ENCODE data around the gene DSN1. TPM values are rescaled to one million over a fixed set of nuclear protein-coding genes. Genes with fewer than 3 reads are reported as not detected.

DSN1 gene
- total RNA-seq, 1 donor from 2014 or later = 35.9 TPM

Other genes starting within 250 kb of the DSN1 start
- gene MYL9, start 232.2 kb downstream of the DSN1 start, total RNA-seq = 2.2 and 2.5 TPM in 2 replicates
- gene TGIF2, start 200.2 kb downstream of the DSN1 start, total RNA-seq = 30.5 and 33.0 TPM in 2 replicates
- 107 and 112 TPM in 2 replicates for gene RAB5IF, start 168.0 kb downstream of the DSN1 start, total RNA-seq
- gene SLA2, start 127.6 kb downstream of the DSN1 start, total RNA-seq = 68.9 and 72.1 TPM in 2 replicates
- gene NDRG3, start 27.7 kb downstream of the DSN1 start, total RNA-seq = 30.0 and 33.2 TPM in 2 replicates
- not detected in 2 replicates for gene TLDC2, start 102.4 kb upstream of the DSN1 start, total RNA-seq
- 338 and 368 TPM in 2 replicates for gene SAMHD1, start 177.9 kb upstream of the DSN1 start, total RNA-seq